ENCODE measurements around the gene MCF2L2. TPM values are rescaled to one million over a fixed set of nuclear protein-coding genes. Genes with fewer than 3 reads are reported as not detected.
"Not testable (repeated sequence)": the region's sequence is repeated elsewhere in the genome, so short reads cannot be mapped to it uniquely, and the experiment has no call there.

Gene MCF2L2
- total RNA-seq, 1 donor from 2014 or later, result 2.7 TPM

- Mint-ChIP-seq H3K4me3 (no peak overlapping the region), H3K36me3 (peaks cover 4% of the 10 kb centered on the region), H3K9me3 (peaks cover 8% of the 10 kb centered on the region), H3K4me1 (ENCODE audit: unreplicated experiment) (peaks cover 4% of the 10 kb centered on the region), H3K27ac (no peak overlapping the region), H3K27me3 (no peaks in the 10 kb centered on the region)
- TF ChIP-seq CTCF (conservative IDR thresholded peaks at IDR 0.05), result no peak
- no peak for DNase-seq (ENCODE audit: extremely low spot score, unreplicated experiment)
Observed at GRCh38 chr3:183244219-183244618, 184.2 kb downstream of the MCF2L2 start.

- peaks cover 4% of the 10 kb centered on the region for H3K36me3 Mint-ChIP-seq
- no peaks in the 10 kb centered on the region for H3K27me3 Mint-ChIP-seq
- no peak overlapping the region for H3K4me3 Mint-ChIP-seq
- no peak for TF ChIP-seq CTCF (conservative IDR thresholded peaks at IDR 0.05)
- H3K27ac Mint-ChIP-seq, result no peak overlapping the region
- DNase-seq (ENCODE audit: extremely low spot score, unreplicated experiment), result no peak
- peaks cover 8% of the 10 kb centered on the region for H3K9me3 Mint-ChIP-seq
- H3K4me1 Mint-ChIP-seq (ENCODE audit: unreplicated experiment), result no peaks in the 10 kb centered on the region
Observed at GRCh38 chr3:183242431-183242830, 186.0 kb downstream of the MCF2L2 start.

- Mint-ChIP-seq H3K4me1 (ENCODE audit: unreplicated experiment) (no peaks in the 10 kb centered on the region), H3K9me3 (peaks cover 8% of the 10 kb centered on the region)
Observed at GRCh38 chr3:183239046-183239445, 189.4 kb downstream of the MCF2L2 start.

GRCh38 chr3:183233966-183234365 lies 194.5 kb downstream of the MCF2L2 start:
- Mint-ChIP-seq H3K4me3 (no peak overlapping the region), H3K36me3 (no peaks in the 10 kb centered on the region), H3K27ac (no peak overlapping the region), H3K4me1 (ENCODE audit: unreplicated experiment) (no peaks in the 10 kb centered on the region), H3K9me3 (no peaks in the 10 kb centered on the region), H3K27me3 (peaks cover 3% of the 10 kb centered on the region)
- no peak for DNase-seq (ENCODE audit: extremely low spot score, unreplicated experiment)
- TF ChIP-seq CTCF (conservative IDR thresholded peaks at IDR 0.05), result no peak

More at GRCh38 chr3:183239046-183239445, 189.4 kb downstream of the MCF2L2 start:
- DNase-seq (ENCODE audit: extremely low spot score, unreplicated experiment), result no peak
- peaks cover 4% of the 10 kb centered on the region for H3K36me3 Mint-ChIP-seq
- no peak for TF ChIP-seq CTCF (conservative IDR thresholded peaks at IDR 0.05)
- no peaks in the 10 kb centered on the region for H3K27me3 Mint-ChIP-seq
- no peak overlapping the region for H3K4me3 Mint-ChIP-seq
- H3K27ac Mint-ChIP-seq, result no peak overlapping the region

- DNase-seq (ENCODE audit: extremely low spot score, unreplicated experiment), result no peak
- Mint-ChIP-seq H3K27ac (no peak overlapping the region), H3K9me3 (no peaks in the 10 kb centered on the region), H3K4me1 (ENCODE audit: unreplicated experiment) (no peaks in the 10 kb centered on the region), H3K4me3 (no peak overlapping the region), H3K36me3 (no peaks in the 10 kb centered on the region), H3K27me3 (peaks cover 3% of the 10 kb centered on the region)
- TF ChIP-seq CTCF (conservative IDR thresholded peaks at IDR 0.05), result no peak
Observed at GRCh38 chr3:183230826-183231225, 197.6 kb downstream of the MCF2L2 start.

GRCh38 chr3:183230251-183230650 lies 198.2 kb downstream of the MCF2L2 start:
- not testable (repeated sequence) for H3K9me3 Mint-ChIP-seq; DNase-seq (ENCODE audit: extremely low spot score, unreplicated experiment); H3K4me3 Mint-ChIP-seq; H3K4me1 Mint-ChIP-seq (ENCODE audit: unreplicated experiment); H3K36me3 Mint-ChIP-seq; H3K27ac Mint-ChIP-seq; H3K27me3 Mint-ChIP-seq

Data from type B pancreatic cell (in vitro differentiated cells).